Hepatocyte (in vitro differentiated cells): ENCODE results near the gene SLC25A13.

ENCODE experiments used
- EZH2phosphoT487 ChIP-seq: fragments of 200-600 bp; sonication (generic); IDR thresholded peaks from one replicate; pipeline ENCODE4 v1.6.1; 2018; ENCODE audit warnings: antibody characterized with exemption, mild to moderate bottlenecking, low read depth, moderate library complexity; ENCODE audit not compliant: unreplicated experiment, severe bottlenecking
- TF ChIP-seq, protein P1 (sequence below): fragments of 200-600 bp; sonication (generic); IDR thresholded peaks from 2 replicates; pipeline ENCODE4 v1.5.1; 2016; ENCODE audit warnings: antibody characterized with exemption, mild to moderate bottlenecking; ENCODE audit not compliant: poor library complexity

GRCh38 chr7:96178581-96178980, 143.3 kb downstream of the SLC25A13 start:
- TF ChIP-seq, protein P1, sequence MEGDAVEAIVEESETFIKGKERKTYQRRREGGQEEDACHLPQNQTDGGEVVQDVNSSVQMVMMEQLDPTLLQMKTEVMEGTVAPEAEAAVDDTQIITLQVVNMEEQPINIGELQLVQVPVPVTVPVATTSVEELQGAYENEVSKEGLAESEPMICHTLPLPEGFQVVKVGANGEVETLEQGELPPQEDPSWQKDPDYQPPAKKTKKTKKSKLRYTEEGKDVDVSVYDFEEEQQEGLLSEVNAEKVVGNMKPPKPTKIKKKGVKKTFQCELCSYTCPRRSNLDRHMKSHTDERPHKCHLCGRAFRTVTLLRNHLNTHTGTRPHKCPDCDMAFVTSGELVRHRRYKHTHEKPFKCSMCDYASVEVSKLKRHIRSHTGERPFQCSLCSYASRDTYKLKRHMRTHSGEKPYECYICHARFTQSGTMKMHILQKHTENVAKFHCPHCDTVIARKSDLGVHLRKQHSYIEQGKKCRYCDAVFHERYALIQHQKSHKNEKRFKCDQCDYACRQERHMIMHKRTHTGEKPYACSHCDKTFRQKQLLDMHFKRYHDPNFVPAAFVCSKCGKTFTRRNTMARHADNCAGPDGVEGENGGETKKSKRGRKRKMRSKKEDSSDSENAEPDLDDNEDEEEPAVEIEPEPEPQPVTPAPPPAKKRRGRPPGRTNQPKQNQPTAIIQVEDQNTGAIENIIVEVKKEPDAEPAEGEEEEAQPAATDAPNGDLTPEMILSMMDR: no peak
- TF ChIP-seq EZH2phosphoT487: no peak
